Measurements from ENCODE around the gene TUBD1.

DNA sequence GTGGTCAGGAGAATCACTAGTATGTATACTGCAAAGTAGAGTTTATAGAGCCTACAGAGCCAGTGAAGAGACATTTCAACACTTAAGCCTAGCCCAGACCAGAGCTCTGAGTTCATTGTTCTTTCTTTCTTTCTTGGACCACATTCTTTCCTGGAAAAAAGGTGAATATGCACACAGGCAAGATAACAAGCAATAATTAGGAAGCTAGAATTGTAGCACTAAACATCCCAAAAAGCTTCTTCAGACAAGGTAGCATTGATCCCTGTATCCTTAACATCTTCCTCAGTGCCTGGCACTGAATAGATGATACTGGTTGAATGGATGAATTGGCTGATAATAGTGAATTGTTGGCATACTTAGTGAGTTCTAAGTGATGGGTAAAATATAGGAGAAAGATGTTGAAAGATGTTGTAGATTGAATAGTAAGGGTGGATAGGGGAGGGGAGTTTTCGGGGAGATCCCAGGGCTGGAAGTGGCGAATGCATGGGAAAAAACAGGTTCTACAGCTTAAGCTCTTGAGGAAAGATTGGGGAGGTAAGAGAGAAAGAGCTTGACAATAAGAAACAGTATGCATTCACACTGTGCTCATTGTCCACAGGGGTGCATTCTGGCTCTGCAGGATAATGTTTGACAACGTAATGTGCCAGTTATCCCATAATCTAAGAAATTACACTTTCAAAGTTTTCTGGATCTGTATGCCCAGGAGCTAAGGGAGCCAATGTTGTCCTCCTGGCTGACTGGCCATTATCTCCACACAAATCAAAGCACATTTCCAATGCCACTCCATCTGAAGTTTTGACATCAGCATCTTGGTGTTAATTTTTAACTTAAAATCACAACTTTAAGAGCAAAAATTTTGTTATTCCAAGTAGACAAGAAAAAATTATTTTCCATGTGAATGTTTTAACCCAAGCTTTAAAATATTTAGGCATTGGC, 35.6 kb downstream of the TUBD1 start:
- TF ChIP-seq, protein P1, sequence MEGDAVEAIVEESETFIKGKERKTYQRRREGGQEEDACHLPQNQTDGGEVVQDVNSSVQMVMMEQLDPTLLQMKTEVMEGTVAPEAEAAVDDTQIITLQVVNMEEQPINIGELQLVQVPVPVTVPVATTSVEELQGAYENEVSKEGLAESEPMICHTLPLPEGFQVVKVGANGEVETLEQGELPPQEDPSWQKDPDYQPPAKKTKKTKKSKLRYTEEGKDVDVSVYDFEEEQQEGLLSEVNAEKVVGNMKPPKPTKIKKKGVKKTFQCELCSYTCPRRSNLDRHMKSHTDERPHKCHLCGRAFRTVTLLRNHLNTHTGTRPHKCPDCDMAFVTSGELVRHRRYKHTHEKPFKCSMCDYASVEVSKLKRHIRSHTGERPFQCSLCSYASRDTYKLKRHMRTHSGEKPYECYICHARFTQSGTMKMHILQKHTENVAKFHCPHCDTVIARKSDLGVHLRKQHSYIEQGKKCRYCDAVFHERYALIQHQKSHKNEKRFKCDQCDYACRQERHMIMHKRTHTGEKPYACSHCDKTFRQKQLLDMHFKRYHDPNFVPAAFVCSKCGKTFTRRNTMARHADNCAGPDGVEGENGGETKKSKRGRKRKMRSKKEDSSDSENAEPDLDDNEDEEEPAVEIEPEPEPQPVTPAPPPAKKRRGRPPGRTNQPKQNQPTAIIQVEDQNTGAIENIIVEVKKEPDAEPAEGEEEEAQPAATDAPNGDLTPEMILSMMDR (conservative IDR thresholded peaks at IDR 0.05; ENCODE audit: low read depth, low read length), result no peak
- TF ChIP-seq EZH2 (IDR thresholded peaks at IDR 0.05; ENCODE audit: borderline replicate concordance, low read depth, low read length, poor library complexity, severe bottlenecking), result no peak

All from A673 (cell line).